Colonic mucosa (tissue), 4 donors: ENCODE data around the gene RING1. TPM values are rescaled to one million over a fixed set of nuclear protein-coding genes. Genes with fewer than 3 reads are reported as not detected.

Experiments used
- DNase-seq: peaks from one replicate; pipeline ENCODE4 v3.0.0-alpha.2; 2020
- H3K27ac ChIP-seq: fragments of 200-600 bp; one replicate; pipeline ENCODE4 v1.8.0; 2021
- H3K27me3 ChIP-seq: fragments of 200-600 bp; one replicate; pipeline ENCODE4 v1.8.0; 2021
- H3K36me3 ChIP-seq: fragments of 200-600 bp; one replicate; pipeline ENCODE4 v1.8.0; 2021
- H3K4me1 ChIP-seq: fragments of 200-600 bp; one replicate; pipeline ENCODE4 v1.8.0; 2021; ENCODE audit warnings: mild to moderate bottlenecking
- H3K4me3 ChIP-seq: fragments of 200-600 bp; one replicate; pipeline ENCODE4 v1.8.0; 2021
- H3K9ac ChIP-seq, 2 donors: one replicate each; pipeline ENCODE4 v1.7.0; 2013; ENCODE audit warnings: control low read depth in 2 of 2, low read depth in 2 of 2, low read length in 2 of 2
- H3K9me3 ChIP-seq: fragments of 200-600 bp; one replicate; pipeline ENCODE4 v1.8.0; 2021
- CTCF ChIP-seq: fragments of 200-600 bp; IDR thresholded peaks from one replicate; pipeline ENCODE4 v1.8.0; 2022; ENCODE audit warnings: antibody characterized with exemption, mild to moderate bottlenecking
- intact Hi-C: fragments of 100-400 bp; cut with DNase I; formaldehyde crosslinking; loops from one replicate; pipeline ENCODE4 v1.14.1; 2022
- total RNA-seq, 2 donors: library from RNA; stranded (reverse); fragmentation: NEBNext Ultra II Directional in 1 of 2; extraction: Animal tissue kit (Norgen Biotek cat#: 25700) in 1 of 2; gene quantifications; one replicate each; pipeline ENCODE4 v1.2.1, GENCODE V29; 2021
- donor health status: healthy.
- donor health status: DM: no; HTN: no; CAD: no.
- donor health status: DM: no; HTN: no; CAD: no.

The RING1 gene
- total RNA-seq = 10 to 100 TPM; 24.8 to 30.9 TPM

GRCh38 chr6:33208091-33208967, at the start of gene RING1:
Gene RING1, plus strand, starts transcription at chr6:33208500. Its CDS starts 323 bp downstream, at chr6:33208823.
- DNase-seq = peak; percentile 85
- intact Hi-C loops = no loop called here
- Histone ChIP-seq H3K4me1 (peaks cover 4% of the 10 kb centered on the region), H3K4me3 (peak within 1 kb of the TSS; percentile 81), H3K9ac (peak within 1 kb of the TSS; percentile 96 to 99), H3K9me3 (no peaks in the 10 kb centered on the region), H3K36me3 (no peaks in the 10 kb centered on the region), H3K27me3 (no peaks in the 10 kb centered on the region), H3K27ac (peak within 1 kb of the TSS; percentile 85)
- no peak for TF ChIP-seq CTCF

GRCh38 chr6:33160096-33160495, 48.2 kb upstream of the RING1 start:
- intact Hi-C loops = loop anchor here (5.0 kb wide), 1 partner anchor 87 kb away; no protein-coding TSS in a partner anchor
- no peaks in the 10 kb centered on the region for H3K27me3 ChIP-seq
- H3K9ac ChIP-seq = no peak overlapping the region
- no peaks in the 10 kb centered on the region for H3K4me1 ChIP-seq
- H3K36me3 ChIP-seq = no peaks in the 10 kb centered on the region
- no peak overlapping the region for H3K27ac ChIP-seq
- no peaks in the 10 kb centered on the region for H3K9me3 ChIP-seq
- no peak overlapping the region for H3K4me3 ChIP-seq
- no peak for DNase-seq
- TF ChIP-seq CTCF = no peak

- peak overlapping the region; percentile 19 for H3K27ac ChIP-seq
- H3K4me1 ChIP-seq = no peaks in the 10 kb centered on the region
- intact Hi-C loops = loop anchor here (5.0 kb wide), 1 partner anchor 86 kb away; no protein-coding TSS in a partner anchor
- H3K27me3 ChIP-seq = no peaks in the 10 kb centered on the region
- no peaks in the 10 kb centered on the region for H3K36me3 ChIP-seq
- no peak for TF ChIP-seq CTCF
- no peak overlapping the region for H3K4me3 ChIP-seq
- peak; percentile 87 for DNase-seq
- H3K9ac ChIP-seq = peak overlapping the region in 1 of 2 donors; percentile 64
- no peaks in the 10 kb centered on the region for H3K9me3 ChIP-seq
Observed at GRCh38 chr6:33160728-33161344, 47.5 kb upstream of the RING1 start.

GRCh38 chr6:33161354-33162331, 46.7 kb upstream of the RING1 start:
- Histone ChIP-seq H3K9me3 (no peaks in the 10 kb centered on the region), H3K4me3 (peak overlapping the region; percentile 44), H3K27ac (peak overlapping the region; percentile 19), H3K4me1 (no peaks in the 10 kb centered on the region), H3K36me3 (no peaks in the 10 kb centered on the region), H3K9ac (peak overlapping the region; percentile 49 to 64), H3K27me3 (no peaks in the 10 kb centered on the region)
- peak; percentile 85 for DNase-seq
- intact Hi-C loops = loop anchor here (5.0 kb wide), 1 partner anchor 86 kb away; no protein-coding TSS in a partner anchor
- peak; percentile 91 for TF ChIP-seq CTCF

- no peak overlapping the region for H3K4me3 ChIP-seq
- H3K9ac ChIP-seq = no peak overlapping the region
- no peak for TF ChIP-seq CTCF
- no peaks in the 10 kb centered on the region for H3K36me3 ChIP-seq
- H3K4me1 ChIP-seq = no peaks in the 10 kb centered on the region
- no peak for DNase-seq
- no peaks in the 10 kb centered on the region for H3K27me3 ChIP-seq
- no peaks in the 10 kb centered on the region for H3K9me3 ChIP-seq
- intact Hi-C loops = loop anchor here (5.0 kb wide), 1 partner anchor 84 kb away; no protein-coding TSS in a partner anchor
- H3K27ac ChIP-seq = no peak overlapping the region
Observed at GRCh38 chr6:33163540-33163939, 44.8 kb upstream of the RING1 start.
